Heart left ventricle (tissue), 16 donors: Measurements from ENCODE around the gene HDX. TPM values are rescaled to one million over a fixed set of nuclear protein-coding genes. Genes with fewer than 3 reads are reported as not detected.

Experiments
- ATAC-seq, 4 donors: fragments of 200-7000 bp; cut with Tn5 transposase; one replicate each; pipeline ENCODE4 v1.9.1; 2020 to 2022; ENCODE audit warnings: moderate library complexity in 4 of 4, mild to moderate bottlenecking in 3 of 4, moderate number of reproducible peaks in 1 of 4
- DNase-seq, 5 donors: peaks; one replicate each; pipeline ENCODE4 v3.0.0-alpha.2; 2020
- H3K27ac ChIP-seq, 12 donors: fragments of 200-600 bp; sonication (generic) in 4 of 12; one replicate each; pipeline versions ENCODE4 v1.5.0 to v1.8.0; 2016 to 2022; ENCODE audit warnings: mild to moderate bottlenecking in 2 of 12
- H3K27me3 ChIP-seq, 9 donors: fragments of 200-600 bp; sonication (generic) in 2 of 9; one replicate each; pipeline versions ENCODE4 v1.5.1 to v1.8.0; 2016 to 2022; ENCODE audit warnings: mild to moderate bottlenecking in 3 of 9
- H3K36me3 ChIP-seq, 9 donors: fragments of 200-600 bp; sonication (generic) in 2 of 9; one replicate each; pipeline versions ENCODE4 v1.5.0 to v1.8.0; 2018 to 2022; ENCODE audit warnings: mild to moderate bottlenecking in 2 of 9
- H3K4me1 ChIP-seq, 12 donors: fragments of 200-600 bp; sonication (generic) in 4 of 12; one replicate each; pipeline versions ENCODE4 v1.5.0 to v1.8.0; 2016 to 2022; ENCODE audit warnings: mild to moderate bottlenecking in 3 of 12
- H3K4me3 ChIP-seq, 12 donors: fragments of 200-600 bp; sonication (generic) in 4 of 12; one replicate each; pipeline versions ENCODE4 v1.5.0 to v1.8.0; 2017 to 2022; ENCODE audit warnings: mild to moderate bottlenecking in 9 of 12, moderate library complexity in 4 of 12
- H3K9me3 ChIP-seq, 12 donors: fragments of 200-600 bp; sonication (generic) in 4 of 12; one replicate each; pipeline versions ENCODE4 v1.5.0 to v1.8.0; 2016 to 2022; ENCODE audit warnings: mild to moderate bottlenecking in 1 of 12
- POLR2A ChIP-seq, 2 donors: fragments of 450-650 bp; IDR thresholded peaks; one replicate each; pipeline ENCODE4 v1.6.1; 2017; ENCODE audit warnings: antibody characterized with exemption in 2 of 2, mild to moderate bottlenecking in 2 of 2, moderate library complexity in 2 of 2
- WGBS, 4 donors: extraction: QIAGEN DNeasy Blood & Tissue Kit in 2 of 4; methylation state at CpG; one replicate each; pipeline versions ENCODE4 v1.1.5 to v1.1.7; 2013 to 2018; 5-methylcytosine and 5-hydroxymethylcytosine counted together
- intact Hi-C, 10 donors: fragments of 100-400 bp; cut with DNase I; formaldehyde crosslinking; loops; one replicate each; pipeline versions ENCODE4 v1.11.1 to v1.14.2; 2022
- polyA plus RNA-seq, 2 donors: library from polyadenylated mRNA; stranded (reverse); fragments of 200-250 nt; gene quantifications; one replicate each; pipeline ENCODE4 v1.2.3, GENCODE V29; 2013
- total RNA-seq, 9 donors: library from RNA; depleted of rRNA in 2 of 9; stranded (reverse); fragments of >200 nt in 2 of 9; fragmentation: NEBNext Ultra II Directional in 3 of 9; extraction: Animal tissue kit (Norgen Biotek cat#: 25700) in 3 of 9; gene quantifications; one replicate each; pipeline versions ENCODE4 v1.1.0 to v1.2.4, GENCODE V29; 2016 to 2023
- TF ChIP-seq, protein P1 (sequence below), 12 donors: fragments of 200-600 bp; sonication (generic) in 4 of 12; IDR thresholded peaks; one replicate each; pipeline versions ENCODE4 v1.5.0 to v1.8.0; 2018 to 2022; ENCODE audit warnings: antibody characterized with exemption in 12 of 12, mild to moderate bottlenecking in 5 of 12
- donor health status: ischemic (EF 13 %, LVEDD 7.1; RV severe dilation, severe dysfunction).
- donor health status: healthy with polysubstance abuse.
- donor health status: DM: no; HTN: yes; CAD: no.
- donor health status: DM: no; HTN: no; CAD: no.
- donor health status: ischemic (EF 25% LVEDD 6.9; RV normal size, moderate dysfunction).
- donor health status: ischemic (EF 25% LVEDD 5.7; RV mildly dilated, moderate dysfunction).
- donor health status: healthy.
- donor health status: DM: yes; HTN: yes; CAD: no.
- donor health status: ischemic (EF 35%, LVEDD 5.7; RV mildly dilated, moderate dysfunction).
- donor health status: nonischemic (EF 11% LVEDD 7.7; RV severe dilation, severe dysfunction).
- donor health status: DM: yes; HTN: yes; CAD: no.
- donor health status: PGD.
- donor health status: ischemic (EF 29% LVEDD 5.4; RV normal size, mild dysfunction).
- donor health status: nonischemic (EF 23%, LVEDD 6.1; RV moderate dilation, normal function).

Gene HDX
- total and polyA plus RNA-seq, 11 donors: 0.34 to 3.4 (median 1.3) TPM

DNA sequence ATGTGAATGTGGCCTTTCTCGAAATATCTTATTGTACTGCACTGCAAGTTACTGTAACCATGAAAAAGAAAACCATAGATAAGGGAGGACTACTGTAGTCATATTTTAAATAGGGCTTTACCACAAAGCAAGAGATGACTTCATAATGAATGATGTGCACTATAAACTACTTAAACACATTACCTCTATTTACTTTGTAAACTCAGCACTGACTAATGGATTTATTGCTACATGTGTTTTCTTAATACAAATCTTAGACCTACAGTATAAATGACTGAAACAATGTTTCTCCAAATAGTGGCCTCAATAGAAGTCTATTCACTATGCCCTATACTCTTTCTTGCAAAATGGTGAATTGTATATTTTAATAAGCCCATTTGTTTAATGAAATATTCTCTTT lies 61.1 kb downstream of the HDX start:
- no peak overlapping the region for H3K27ac ChIP-seq
- intact Hi-C loops: no loop called here
- no peaks in the 10 kb centered on the region for H3K4me1 ChIP-seq
- WGBS, 4 donors: 73 to 100% (median 86%) methylated on average over 1 of the region's 1 CpG
- H3K4me3 ChIP-seq: no peak overlapping the region
- peaks cover 0 to 12% (median 0%) of the 10 kb centered on the region in 9 donors for H3K36me3 ChIP-seq
- TF ChIP-seq, protein P1, sequence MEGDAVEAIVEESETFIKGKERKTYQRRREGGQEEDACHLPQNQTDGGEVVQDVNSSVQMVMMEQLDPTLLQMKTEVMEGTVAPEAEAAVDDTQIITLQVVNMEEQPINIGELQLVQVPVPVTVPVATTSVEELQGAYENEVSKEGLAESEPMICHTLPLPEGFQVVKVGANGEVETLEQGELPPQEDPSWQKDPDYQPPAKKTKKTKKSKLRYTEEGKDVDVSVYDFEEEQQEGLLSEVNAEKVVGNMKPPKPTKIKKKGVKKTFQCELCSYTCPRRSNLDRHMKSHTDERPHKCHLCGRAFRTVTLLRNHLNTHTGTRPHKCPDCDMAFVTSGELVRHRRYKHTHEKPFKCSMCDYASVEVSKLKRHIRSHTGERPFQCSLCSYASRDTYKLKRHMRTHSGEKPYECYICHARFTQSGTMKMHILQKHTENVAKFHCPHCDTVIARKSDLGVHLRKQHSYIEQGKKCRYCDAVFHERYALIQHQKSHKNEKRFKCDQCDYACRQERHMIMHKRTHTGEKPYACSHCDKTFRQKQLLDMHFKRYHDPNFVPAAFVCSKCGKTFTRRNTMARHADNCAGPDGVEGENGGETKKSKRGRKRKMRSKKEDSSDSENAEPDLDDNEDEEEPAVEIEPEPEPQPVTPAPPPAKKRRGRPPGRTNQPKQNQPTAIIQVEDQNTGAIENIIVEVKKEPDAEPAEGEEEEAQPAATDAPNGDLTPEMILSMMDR (IDR thresholded peaks at IDR 0.05): no peak
- ATAC-seq (no peak), DNase-seq (no peak)
- H3K27me3 ChIP-seq: peaks cover 0 to 8% (median 0%) of the 10 kb centered on the region in 9 donors
- peaks cover 0 to 22% (median 5%) of the 10 kb centered on the region in 12 donors for H3K9me3 ChIP-seq

DNA sequence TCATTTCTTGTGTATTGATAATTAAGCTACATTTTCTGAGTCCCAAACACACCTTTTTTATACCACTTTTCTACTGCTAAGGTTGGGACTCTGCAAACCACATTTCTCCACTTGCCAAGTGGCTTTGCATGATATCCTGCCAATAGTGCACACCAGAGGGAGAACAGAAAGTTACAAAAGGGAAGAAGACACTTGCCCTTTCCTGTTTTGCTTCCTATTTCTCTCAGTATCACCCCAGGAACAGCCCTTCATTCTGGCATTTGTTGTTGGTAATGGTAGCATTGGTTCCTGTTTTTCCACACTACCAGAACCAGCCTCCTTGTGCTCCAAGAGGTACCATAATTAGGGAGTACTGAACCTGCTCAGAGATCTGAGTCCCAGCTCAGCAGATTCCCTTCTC lies 87.1 kb downstream of the HDX start:
- Histone ChIP-seq H3K9me3 (peaks cover 0 to 3% (median 0%) of the 10 kb centered on the region in 12 donors), H3K27ac (no peak overlapping the region), H3K4me3 (no peak overlapping the region), H3K27me3 (no peaks in the 10 kb centered on the region), H3K36me3 (no peaks in the 10 kb centered on the region), H3K4me1 (no peaks in the 10 kb centered on the region)
- DNase-seq (no peak), ATAC-seq (peak in 2 of 4 donors; percentile 34 to 44)
- intact Hi-C loops: no loop called here
- TF ChIP-seq, protein P1 (IDR thresholded peaks at IDR 0.05): no peak
- TF ChIP-seq POLR2A (IDR thresholded peaks at IDR 0.05): no peak

DNA sequence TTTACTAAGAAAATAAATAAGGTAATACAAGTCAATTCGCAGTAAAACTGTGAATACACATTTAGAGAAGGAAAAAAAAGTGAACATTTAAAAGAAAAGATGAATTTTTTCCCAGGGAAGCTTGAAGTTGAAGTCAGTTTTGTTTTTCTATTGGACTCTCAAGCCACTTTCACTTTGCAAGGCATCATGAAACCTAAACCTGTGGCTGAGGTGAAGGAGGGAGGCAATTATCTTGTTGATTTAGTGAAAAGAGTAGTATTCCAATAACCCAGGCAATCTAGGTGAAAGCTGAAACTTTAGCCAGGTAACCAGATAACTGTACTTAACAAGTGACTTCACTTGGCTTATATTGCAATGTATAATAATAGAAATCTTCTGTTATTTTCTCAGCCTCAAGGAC lies 138.6 kb downstream of the HDX start:
- H3K27ac ChIP-seq: no peak overlapping the region
- ATAC-seq (no peak), DNase-seq (no peak)
- H3K4me1 ChIP-seq: peaks cover 0 to 7% (median 0%) of the 10 kb centered on the region in 12 donors
- H3K4me3 ChIP-seq: peak overlapping the region in 1 of 12 donors; percentile 29
- H3K36me3 ChIP-seq: no peaks in the 10 kb centered on the region
- 24 to 50% (median 40%) methylated on average over 1 of the region's 1 CpG for WGBS, 4 donors
- no peaks in the 10 kb centered on the region for H3K27me3 ChIP-seq
- TF ChIP-seq POLR2A (IDR thresholded peaks at IDR 0.05): no peak
- TF ChIP-seq, protein P1 (IDR thresholded peaks at IDR 0.05): no peak
- intact Hi-C loops: no loop called here
- H3K9me3 ChIP-seq: peaks cover 0 to 11% (median 0%) of the 10 kb centered on the region in 12 donors

DNA sequence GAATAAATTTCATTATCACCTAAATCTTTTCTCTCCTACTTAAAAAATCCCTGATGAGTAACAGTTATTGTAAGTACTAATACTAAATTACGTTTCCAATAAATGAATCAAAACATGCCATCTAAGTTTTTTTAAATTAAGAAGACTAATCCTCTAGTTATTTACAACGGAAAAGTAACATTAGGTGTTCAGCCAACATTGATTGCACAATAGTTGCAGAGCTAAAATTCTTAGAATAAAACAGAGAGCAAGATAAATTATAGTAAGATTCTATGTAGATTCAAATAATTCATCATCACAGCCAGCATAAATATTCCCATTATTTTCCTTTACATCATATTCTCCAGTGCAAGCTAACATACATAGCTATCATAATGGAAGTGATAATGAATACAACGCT lies 139.2 kb downstream of the HDX start:
- 47 to 76% (median 66%) methylated on average over 3 of the region's 3 CpGs for WGBS, 4 donors
- no peak for TF ChIP-seq POLR2A (IDR thresholded peaks at IDR 0.05)
- TF ChIP-seq, protein P1 (IDR thresholded peaks at IDR 0.05): no peak
- no peak for ATAC-seq

More for the DNA sequence above, 139.2 kb downstream of the HDX start:
- intact Hi-C loops: no loop called here
- Histone ChIP-seq H3K4me1 (peaks cover 0 to 7% (median 0%) of the 10 kb centered on the region in 12 donors), H3K36me3 (no peaks in the 10 kb centered on the region), H3K9me3 (peaks cover 0 to 11% (median 0%) of the 10 kb centered on the region in 12 donors), H3K27ac (no peak overlapping the region), H3K4me3 (peak overlapping the region in 1 of 12 donors; percentile 29), H3K27me3 (no peaks in the 10 kb centered on the region)
- no peak for DNase-seq
